ENCODE results near the gene SPRY4.
A peak's percentile ranks its signal among the peaks of the same experiment; 100 is the strongest.

Gene SPRY4

GRCh38 chr5:142356716-142357468, 32.1 kb upstream of the SPRY4 start:
- TF ChIP-seq GABPA (IDR thresholded peaks at IDR 0.05; ENCODE audit: low read depth), result peak; percentile 51
- TF ChIP-seq CTCF (IDR thresholded peaks at IDR 0.05; ENCODE audit: insufficient read depth, low read length), result no peak
- TF ChIP-seq SPI1 (IDR thresholded peaks at IDR 0.05; ENCODE audit: borderline replicate concordance, low read depth), result peak; percentile 74
- TF ChIP-seq POLR2AphosphoS5 (IDR thresholded peaks at IDR 0.05; ENCODE audit: low read depth), result peak; percentile 80
- TF ChIP-seq REST (IDR thresholded peaks at IDR 0.05; ENCODE audit: insufficient replicate concordance, low read depth), result no peak
- peaks cover 53% of the 10 kb centered on the region for H3K27me3 ChIP-seq (ENCODE audit: insufficient read depth, poor library complexity, severe bottlenecking)
- no peak overlapping the region for H3K27ac ChIP-seq (replicated peaks)
- peak; percentile 41 to 82 for DNase-seq (ENCODE audit: low read depth in 1 of 2, low spot score in 1 of 2)
- peak overlapping the region; percentile 35 for H3K4me3 ChIP-seq (replicated peaks; ENCODE audit: insufficient read depth, low read length)

DNA sequence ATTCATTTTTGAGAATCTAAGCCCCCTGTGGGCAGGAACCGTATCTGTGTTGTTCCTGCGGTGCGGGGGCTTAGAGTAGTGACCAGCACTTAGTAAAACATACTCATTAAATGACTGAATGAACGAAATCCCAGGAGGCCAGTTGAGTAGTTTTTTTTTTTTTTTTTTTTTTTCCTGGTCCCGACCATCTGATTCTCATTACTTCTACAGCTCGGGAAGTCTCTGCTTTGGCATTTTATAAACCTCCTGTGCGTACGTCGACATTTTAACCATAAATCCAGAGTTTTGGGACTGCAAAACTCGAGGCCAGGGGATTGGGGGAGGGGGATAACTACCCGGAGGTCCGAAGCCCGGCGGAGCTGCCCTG, 31.5 kb upstream of the SPRY4 start:
- TF ChIP-seq CTCF (IDR thresholded peaks at IDR 0.05; ENCODE audit: insufficient read depth, low read length), result no peak
- TF ChIP-seq POLR2AphosphoS5 (IDR thresholded peaks at IDR 0.05; ENCODE audit: low read depth), result no peak
- H3K4me3 ChIP-seq (replicated peaks; ENCODE audit: insufficient read depth, low read length), result peak overlapping the region; percentile 35
- no peak for DNase-seq (ENCODE audit: low read depth in 1 of 2, low spot score in 1 of 2)
- H3K27ac ChIP-seq (replicated peaks), result no peak overlapping the region
- peaks cover 48% of the 10 kb centered on the region for H3K27me3 ChIP-seq (ENCODE audit: insufficient read depth, poor library complexity, severe bottlenecking)

- Histone ChIP-seq H3K4me3 (replicated peaks; ENCODE audit: insufficient read depth, low read length) (no peak overlapping the region), H3K27ac (replicated peaks) (no peak overlapping the region), H3K27me3 (ENCODE audit: insufficient read depth, poor library complexity, severe bottlenecking) (peaks cover 19% of the 10 kb centered on the region)
- TF ChIP-seq GABPA (IDR thresholded peaks at IDR 0.05; ENCODE audit: low read depth) (no peak), REST (IDR thresholded peaks at IDR 0.05; ENCODE audit: insufficient replicate concordance, low read depth) (no peak), POLR2AphosphoS5 (IDR thresholded peaks at IDR 0.05; ENCODE audit: low read depth) (no peak), SPI1 (IDR thresholded peaks at IDR 0.05; ENCODE audit: borderline replicate concordance, low read depth) (no peak), CTCF (IDR thresholded peaks at IDR 0.05; ENCODE audit: insufficient read depth, low read length) (no peak)
- DNase-seq (ENCODE audit: low read depth in 1 of 2, low spot score in 1 of 2), result no peak
These were observed 28.3 kb upstream of the SPRY4 start for GRCh38 chr5:142353071-142353472.

DNA sequence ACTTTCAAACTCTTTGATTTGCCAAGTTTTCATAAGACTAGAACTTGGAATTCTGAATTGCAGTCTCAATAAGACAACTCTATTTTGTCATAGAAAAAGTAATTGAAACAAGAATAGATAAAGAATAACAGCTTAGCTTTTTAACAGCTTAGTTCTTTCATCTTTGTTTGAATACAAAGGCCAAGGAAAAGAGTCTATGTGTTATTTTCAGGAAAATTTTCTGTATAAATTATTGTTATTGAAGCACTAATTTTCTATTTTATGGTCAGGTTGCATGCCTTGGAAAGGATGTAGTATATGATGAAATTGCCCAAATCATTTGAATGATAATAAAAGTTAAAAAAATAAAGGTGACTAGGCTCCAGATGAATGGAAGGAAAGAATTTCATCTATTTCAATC, 25.2 kb upstream of the SPRY4 start:
- no peak overlapping the region for H3K4me3 ChIP-seq (replicated peaks; ENCODE audit: insufficient read depth, low read length)
- DNase-seq (ENCODE audit: low read depth in 1 of 2, low spot score in 1 of 2), result no peak
- no peak overlapping the region for H3K27ac ChIP-seq (replicated peaks)
- peaks cover 3% of the 10 kb centered on the region for H3K27me3 ChIP-seq (ENCODE audit: insufficient read depth, poor library complexity, severe bottlenecking)
- TF ChIP-seq POLR2AphosphoS5 (IDR thresholded peaks at IDR 0.05; ENCODE audit: low read depth), result no peak
- TF ChIP-seq SPI1 (IDR thresholded peaks at IDR 0.05; ENCODE audit: borderline replicate concordance, low read depth), result no peak
- no peak for TF ChIP-seq REST (IDR thresholded peaks at IDR 0.05; ENCODE audit: insufficient replicate concordance, low read depth)
- TF ChIP-seq GABPA (IDR thresholded peaks at IDR 0.05; ENCODE audit: low read depth), result no peak
- no peak for TF ChIP-seq CTCF (IDR thresholded peaks at IDR 0.05; ENCODE audit: insufficient read depth, low read length)
